ENCODE data around the gene DOCK11. TPM values are rescaled to one million over a fixed set of nuclear protein-coding genes. Genes with fewer than 3 reads are reported as not detected.

DOCK11 gene
- polyA plus RNA-seq, 1 of the 3 experiments (the other 2 are of a cell fraction) = 34.8 TPM

GRCh38 chrX:118521435-118521834, 25.8 kb downstream of the DOCK11 start:
- Histone ChIP-seq H4K20me1 (ENCODE audit: insufficient read depth) (no peaks in the 10 kb centered on the region), H3K4me1 (ENCODE audit: control insufficient read depth in 1 of 2, insufficient read depth in 2 of 2, low read depth in 1 of 2, low read length in 1 of 2) (peaks cover 0 to 24% of the 10 kb centered on the region in 2 experiments; a peak in 3 of 4 replicates), H3K9me3 (no peaks in the 10 kb centered on the region), H3K9ac (peak overlapping the region; percentile 23; the same call in 1 of the 2 replicates), H3K27me3 (ENCODE audit: insufficient read depth) (no peaks in the 10 kb centered on the region), H2AFZ (ENCODE audit: low read depth) (no peak overlapping the region), H3K27ac (ENCODE audit: low read depth in 2 of 2, low read length in 1 of 2) (peak overlapping the region; percentile 39 to 98; a peak in 3 of 4 replicates), H3K79me2 (ENCODE audit: insufficient read depth) (peaks cover 8% of the 10 kb centered on the region), H3K4me3 (ENCODE audit: low read depth in 2 of 2, low read length in 1 of 2) (no peak overlapping the region), H3K4me2 (peak overlapping the region; percentile 69; the same call in 1 of the 2 replicates), H3F3A (replicated peaks; ENCODE audit: insufficient read depth) (peaks cover 12% of the 10 kb centered on the region), H3K36me3 (replicated peaks in 1 of 2; ENCODE audit: control insufficient read depth in 1 of 2, insufficient read depth in 2 of 2, low read length in 1 of 2) (peaks cover 0 to 2% of the 10 kb centered on the region in 2 experiments), H3K9me2 (no peaks in the 10 kb centered on the region)
- ChIA-PET POLR2A (no interaction called here), CTCF (no interaction called here)
- no peak for DNase-seq
- 29% methylated on average over 3 of the region's 3 CpGs for WGBS (ENCODE audit: low lambda C conversion rate)
- TF ChIP-seq MEF2A (IDR thresholded peaks at IDR 0.05; ENCODE audit: borderline replicate concordance, low read depth) = no peak
- no peak for TF ChIP-seq MAX (IDR thresholded peaks at IDR 0.05; ENCODE audit: low read depth)
- TF ChIP-seq PBX3 (IDR thresholded peaks at IDR 0.05) = 0 out of 2 replicates have a peak, but pooled peaks have one; percentile 7

GRCh38 chrX:118522230-118522926, 26.8 kb downstream of the DOCK11 start:
- Histone ChIP-seq H2AFZ (ENCODE audit: low read depth) (no peak overlapping the region), H3K27me3 (ENCODE audit: insufficient read depth) (no peaks in the 10 kb centered on the region), H3K4me3 (ENCODE audit: low read depth in 2 of 2, low read length in 1 of 2) (no peak overlapping the region), H3F3A (replicated peaks; ENCODE audit: insufficient read depth) (peaks cover 12% of the 10 kb centered on the region), H3K27ac (ENCODE audit: low read depth in 2 of 2, low read length in 1 of 2) (peak overlapping the region in 1 of 2 experiments; percentile 98; a peak in 2 of 4 replicates), H3K9ac (no peak overlapping the region), H3K79me2 (ENCODE audit: insufficient read depth) (peaks cover 4% of the 10 kb centered on the region), H3K9me2 (no peaks in the 10 kb centered on the region), H4K20me1 (ENCODE audit: insufficient read depth) (no peaks in the 10 kb centered on the region), H3K4me1 (ENCODE audit: control insufficient read depth in 1 of 2, insufficient read depth in 2 of 2, low read depth in 1 of 2, low read length in 1 of 2) (peaks cover 0 to 24% of the 10 kb centered on the region in 2 experiments; a peak in 3 of 4 replicates), H3K4me2 (no peak overlapping the region), H3K9me3 (no peaks in the 10 kb centered on the region), H3K36me3 (replicated peaks in 1 of 2; ENCODE audit: control insufficient read depth in 1 of 2, insufficient read depth in 2 of 2, low read length in 1 of 2) (peaks cover 0 to 2% of the 10 kb centered on the region in 2 experiments)
- TF ChIP-seq NFIC (IDR thresholded peaks at IDR 0.05; ENCODE audit: borderline replicate concordance) (no peak), RFX5 (IDR thresholded peaks at IDR 0.05; ENCODE audit: low read length) (no peak), FOXJ3 (CRISPR knock-in tag; IDR thresholded peaks at IDR 0.05) (no peak)
- WGBS (ENCODE audit: low lambda C conversion rate) = 53% methylated on average over 3 of the region's 3 CpGs
- ChIA-PET POLR2A (no interaction called here), CTCF (no interaction called here)
- DNase-seq = no peak

- WGBS (ENCODE audit: low lambda C conversion rate) = 33% methylated on average over 4 of the region's 4 CpGs
- TF ChIP-seq POLR2AphosphoS5 (IDR thresholded peaks at IDR 0.05; ENCODE audit: low read depth, low read length) = no peak
- no peak for TF ChIP-seq ZBTB33 (IDR thresholded peaks at IDR 0.05; ENCODE audit: borderline replicate concordance, low read depth)
- no peak for TF ChIP-seq CHD2 (IDR thresholded peaks at IDR 0.05; ENCODE audit: low read length, partially characterized antibody)
- no peak for TF ChIP-seq GABPA (IDR thresholded peaks at IDR 0.05; ENCODE audit: low read depth)
- TF ChIP-seq FOSL2 (IDR thresholded peaks at IDR 0.05; ENCODE audit: borderline replicate concordance, low read depth) = no peak
- TF ChIP-seq FOXM1 (IDR thresholded peaks at IDR 0.05; ENCODE audit: low read depth) = no peak
- TF ChIP-seq YY1 (IDR thresholded peaks at IDR 0.05; ENCODE audit: low read depth) = no peak
- TF ChIP-seq TAF1 (IDR thresholded peaks at IDR 0.05; ENCODE audit: borderline replicate concordance, low read depth, low read length) = no peak
- TF ChIP-seq ELF1 (IDR thresholded peaks at IDR 0.05) = no peak
- no peak for TF ChIP-seq CTCF (IDR thresholded peaks at IDR 0.05)
Observed at GRCh38 chrX:118523920-118524319, 28.3 kb downstream of the DOCK11 start.

More at GRCh38 chrX:118523920-118524319, 28.3 kb downstream of the DOCK11 start:
- no peaks in the 10 kb centered on the region for H3K9me2 ChIP-seq
- no peaks in the 10 kb centered on the region for H4K20me1 ChIP-seq (ENCODE audit: insufficient read depth)
- peaks cover 4% of the 10 kb centered on the region for H3K79me2 ChIP-seq (ENCODE audit: insufficient read depth)
- H3K36me3 ChIP-seq (replicated peaks in 1 of 2; ENCODE audit: control insufficient read depth in 1 of 2, insufficient read depth in 2 of 2, low read length in 1 of 2) = peaks cover 0 to 2% of the 10 kb centered on the region in 2 experiments
- H3K27me3 ChIP-seq (ENCODE audit: insufficient read depth) = no peaks in the 10 kb centered on the region
- no peak for DNase-seq
- H3K9me3 ChIP-seq = no peaks in the 10 kb centered on the region
- H3K4me1 ChIP-seq (ENCODE audit: control insufficient read depth in 1 of 2, insufficient read depth in 2 of 2, low read depth in 1 of 2, low read length in 1 of 2) = peaks cover 0 to 24% of the 10 kb centered on the region in 2 experiments; a peak in 3 of 4 replicates
- no peak overlapping the region for H2AFZ ChIP-seq (ENCODE audit: low read depth)
- no peak overlapping the region for H3K4me2 ChIP-seq
- H3K27ac ChIP-seq (ENCODE audit: low read depth in 2 of 2, low read length in 1 of 2) = no peak overlapping the region
- H3F3A ChIP-seq (replicated peaks; ENCODE audit: insufficient read depth) = peaks cover 12% of the 10 kb centered on the region
- H3K9ac ChIP-seq = no peak overlapping the region
- CTCF ChIA-PET = no interaction called here
- H3K4me3 ChIP-seq (ENCODE audit: low read depth in 2 of 2, low read length in 1 of 2) = no peak overlapping the region
- POLR2A ChIA-PET = no interaction called here
